Vagina (tissue), 2 donors: Measurements from ENCODE around the gene LRCH1. TPM values are rescaled to one million over a fixed set of nuclear protein-coding genes. Genes with fewer than 3 reads are reported as not detected.
A peak's percentile ranks its signal among the peaks of the same experiment; 100 is the strongest.

Experiments
- DNase-seq, 2 donors: peaks; one replicate each; pipeline ENCODE4 v3.0.0-alpha.2; 2017; ENCODE audit errors: extremely low spot score in 2 of 2
- H3K27ac ChIP-seq: fragments of 200-600 bp; sonication (generic); one replicate; pipeline ENCODE4 v1.5.1; 2019
- H3K27me3 ChIP-seq: fragments of 200-600 bp; sonication (generic); one replicate; pipeline ENCODE4 v1.5.1; 2019
- H3K36me3 ChIP-seq, 2 donors: fragments of 200-600 bp; sonication (generic); one replicate each; pipeline ENCODE4 v1.5.1; 2017 to 2019
- H3K4me1 ChIP-seq: fragments of 200-600 bp; sonication (generic); one replicate; pipeline ENCODE4 v1.5.1; 2019
- H3K4me3 ChIP-seq, 2 donors: fragments of 200-600 bp; sonication (generic); 1 replicate in 1 of 2; 2 replicates in 1 of 2; pipeline ENCODE4 v1.5.1; 2016 to 2019
- H3K9me3 ChIP-seq: fragments of 200-600 bp; sonication (generic); one replicate; pipeline ENCODE4 v1.5.1; 2019
- POLR2A ChIP-seq, 2 donors: fragments of 450-650 bp; IDR thresholded peaks; one replicate each; pipeline ENCODE4 v1.6.1; 2017; ENCODE audit warnings: antibody characterized with exemption in 2 of 2, mild to moderate bottlenecking in 2 of 2, moderate library complexity in 2 of 2
- POLR2AphosphoS5 ChIP-seq, 2 donors: sonication (generic); formaldehyde crosslinking; IDR thresholded peaks; one replicate each; pipeline ENCODE4 v1.9.0; 2017; ENCODE audit warnings: antibody characterized with exemption in 2 of 2, mild to moderate bottlenecking in 2 of 2, low read depth in 1 of 2; ENCODE audit not compliant: insufficient read depth in 1 of 2
- intact Hi-C: fragments of 100-400 bp; cut with DNase I; formaldehyde crosslinking; loops from one replicate; pipeline ENCODE4 v1.15.1; 2023
- total RNA-seq: library from RNA; depleted of rRNA; stranded (reverse); fragments of >200 nt; gene quantifications from one replicate; pipeline ENCODE4 v1.2.3, GENCODE V29; 2016
- TF ChIP-seq, protein P1 (sequence below), 3 experiments: fragments of 450-650 bp in 2 of 3; fragments of 200-600 bp in 1 of 3; sonication (generic) in 1 of 3; IDR thresholded peaks; one replicate each; pipeline ENCODE4 v1.5.1; 2017 to 2019; ENCODE audit warnings: antibody characterized with exemption in 3 of 3, mild to moderate bottlenecking in 2 of 3, moderate library complexity in 2 of 3

The LRCH1 gene
- total RNA-seq, 1 donor from 2014 or later, result 21.4 TPM

DNA sequence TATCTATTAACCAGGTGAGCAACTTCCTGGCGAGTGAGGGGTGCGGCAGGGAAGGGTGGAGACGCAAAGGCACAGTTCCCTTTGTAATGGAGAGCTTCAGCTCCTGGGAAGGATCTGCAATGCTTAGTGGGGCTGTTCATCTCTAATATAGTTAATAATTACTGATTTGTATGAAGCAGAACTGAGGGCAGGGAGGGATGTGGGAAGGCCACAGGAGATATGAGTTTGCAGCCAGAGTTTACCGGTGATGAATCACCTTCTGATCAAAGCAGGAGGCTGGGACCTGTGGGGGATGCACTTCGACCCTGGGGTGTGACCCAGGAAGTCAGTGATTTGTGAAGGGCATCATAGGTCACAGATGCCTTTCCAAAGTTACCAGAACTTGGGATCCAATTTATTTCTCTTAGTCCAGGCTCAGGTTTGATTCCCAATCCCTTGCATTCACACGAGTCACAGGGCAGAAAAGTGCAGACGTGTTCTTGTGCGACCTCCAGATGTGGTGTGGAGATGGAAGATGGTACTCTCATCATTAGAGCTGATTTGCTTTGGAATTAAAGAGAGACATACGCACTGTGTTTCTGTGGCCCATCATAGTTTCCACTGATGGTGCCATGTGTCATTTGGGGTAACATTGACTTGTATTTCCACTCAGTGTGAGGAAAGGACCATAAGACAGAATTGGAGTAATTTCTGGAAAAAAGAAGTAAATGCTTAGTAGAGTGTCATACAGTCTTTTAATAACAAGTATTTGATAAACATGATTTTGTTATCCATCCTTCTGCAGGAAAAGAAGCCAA lies 55.0 kb downstream of the LRCH1 start:
- intact Hi-C loops, result no loop called here
- no peaks in the 10 kb centered on the region for H3K36me3 ChIP-seq
- no peaks in the 10 kb centered on the region for H3K9me3 ChIP-seq
- DNase-seq, result no peak
- H3K4me1 ChIP-seq, result peaks cover 60% of the 10 kb centered on the region
- H3K27ac ChIP-seq, result peak overlapping the region; percentile 59
- TF ChIP-seq, protein P1, sequence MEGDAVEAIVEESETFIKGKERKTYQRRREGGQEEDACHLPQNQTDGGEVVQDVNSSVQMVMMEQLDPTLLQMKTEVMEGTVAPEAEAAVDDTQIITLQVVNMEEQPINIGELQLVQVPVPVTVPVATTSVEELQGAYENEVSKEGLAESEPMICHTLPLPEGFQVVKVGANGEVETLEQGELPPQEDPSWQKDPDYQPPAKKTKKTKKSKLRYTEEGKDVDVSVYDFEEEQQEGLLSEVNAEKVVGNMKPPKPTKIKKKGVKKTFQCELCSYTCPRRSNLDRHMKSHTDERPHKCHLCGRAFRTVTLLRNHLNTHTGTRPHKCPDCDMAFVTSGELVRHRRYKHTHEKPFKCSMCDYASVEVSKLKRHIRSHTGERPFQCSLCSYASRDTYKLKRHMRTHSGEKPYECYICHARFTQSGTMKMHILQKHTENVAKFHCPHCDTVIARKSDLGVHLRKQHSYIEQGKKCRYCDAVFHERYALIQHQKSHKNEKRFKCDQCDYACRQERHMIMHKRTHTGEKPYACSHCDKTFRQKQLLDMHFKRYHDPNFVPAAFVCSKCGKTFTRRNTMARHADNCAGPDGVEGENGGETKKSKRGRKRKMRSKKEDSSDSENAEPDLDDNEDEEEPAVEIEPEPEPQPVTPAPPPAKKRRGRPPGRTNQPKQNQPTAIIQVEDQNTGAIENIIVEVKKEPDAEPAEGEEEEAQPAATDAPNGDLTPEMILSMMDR (IDR thresholded peaks at IDR 0.05), result no peak
- H3K27me3 ChIP-seq, result no peaks in the 10 kb centered on the region
- no peak overlapping the region for H3K4me3 ChIP-seq

DNA sequence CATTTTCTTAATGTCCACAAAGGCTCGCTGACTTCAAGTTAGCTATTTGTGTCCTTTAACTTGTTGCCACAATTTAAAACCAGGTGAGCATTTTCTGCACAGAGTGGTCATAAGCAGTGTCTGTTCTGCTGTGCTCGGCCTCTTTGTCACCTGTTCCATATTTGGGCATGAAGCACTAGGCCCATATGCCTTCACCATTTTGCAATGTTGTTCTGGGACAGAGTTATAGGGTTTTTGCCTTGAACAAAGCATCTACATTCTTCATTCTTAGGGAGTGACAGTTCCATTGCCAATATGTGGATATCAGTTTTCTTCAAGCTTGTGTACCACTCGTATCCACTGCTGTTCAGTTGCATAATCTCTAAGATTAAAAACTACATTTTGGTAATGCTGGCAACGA lies 56.1 kb downstream of the LRCH1 start:
- Histone ChIP-seq H3K27me3 (no peaks in the 10 kb centered on the region), H3K4me1 (peaks cover 49% of the 10 kb centered on the region), H3K27ac (no peak overlapping the region), H3K36me3 (no peaks in the 10 kb centered on the region), H3K4me3 (no peak overlapping the region), H3K9me3 (no peaks in the 10 kb centered on the region)
- DNase-seq, result no peak
- TF ChIP-seq POLR2A (IDR thresholded peaks at IDR 0.05) (no peak), POLR2AphosphoS5 (IDR thresholded peaks at IDR 0.05; ENCODE audit: insufficient read depth in 1 of 2, low read depth in 1 of 2) (no peak)
- TF ChIP-seq, protein P1 (IDR thresholded peaks at IDR 0.05), result no peak
- intact Hi-C loops, result no loop called here

DNA sequence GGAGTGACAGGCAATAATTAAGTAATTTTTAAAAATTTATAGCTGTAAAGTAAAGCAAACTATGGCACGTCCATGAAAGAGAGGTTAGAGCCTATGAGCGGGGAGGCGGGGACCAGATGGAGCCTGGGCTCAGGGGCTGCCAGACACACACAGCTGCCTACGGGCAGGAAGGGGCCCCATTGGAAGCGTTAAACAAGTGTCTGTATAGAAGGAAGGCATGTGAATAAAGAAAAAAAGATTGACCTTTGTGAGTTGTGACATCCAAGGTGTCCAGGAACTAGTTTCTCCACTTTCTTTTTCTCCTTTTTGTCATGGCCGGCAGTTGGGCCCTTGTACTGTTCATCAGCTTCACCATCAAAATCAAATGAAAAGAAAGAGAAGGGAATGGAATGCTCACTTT lies 56.8 kb downstream of the LRCH1 start:
- DNase-seq, result no peak
- Histone ChIP-seq H3K4me1 (peaks cover 42% of the 10 kb centered on the region), H3K27ac (no peak overlapping the region), H3K36me3 (no peaks in the 10 kb centered on the region), H3K9me3 (no peaks in the 10 kb centered on the region), H3K27me3 (no peaks in the 10 kb centered on the region), H3K4me3 (no peak overlapping the region)
- TF ChIP-seq POLR2A (IDR thresholded peaks at IDR 0.05) (no peak), POLR2AphosphoS5 (IDR thresholded peaks at IDR 0.05; ENCODE audit: insufficient read depth in 1 of 2, low read depth in 1 of 2) (no peak)
- TF ChIP-seq, protein P1 (IDR thresholded peaks at IDR 0.05), result no peak
- intact Hi-C loops, result no loop called here

DNA sequence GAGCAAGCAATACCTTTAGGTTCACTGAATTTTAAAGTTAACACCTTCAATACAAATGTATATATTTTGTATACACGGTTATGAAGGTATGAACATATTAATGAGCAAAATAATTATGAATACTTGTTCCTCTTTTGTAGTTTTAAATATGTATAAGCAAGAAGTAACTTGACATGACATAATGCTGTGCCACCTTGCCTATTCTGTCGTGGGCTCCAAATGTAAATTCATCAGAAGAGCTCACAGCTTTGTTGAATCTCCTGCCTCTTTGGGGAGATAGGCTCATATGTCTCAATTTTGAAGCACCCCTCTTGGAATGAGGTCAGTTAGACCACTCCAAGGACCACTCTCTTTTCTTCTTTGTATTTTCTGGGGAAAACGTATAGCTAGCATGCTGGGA lies 59.3 kb downstream of the LRCH1 start:
- intact Hi-C loops, result no loop called here
- DNase-seq, result no peak
- TF ChIP-seq POLR2A (IDR thresholded peaks at IDR 0.05) (no peak), POLR2AphosphoS5 (IDR thresholded peaks at IDR 0.05; ENCODE audit: insufficient read depth in 1 of 2, low read depth in 1 of 2) (no peak)
- TF ChIP-seq, protein P1 (IDR thresholded peaks at IDR 0.05), result no peak
- no peak overlapping the region for H3K27ac ChIP-seq
- H3K4me3 ChIP-seq, result no peak overlapping the region
- peaks cover 41% of the 10 kb centered on the region for H3K4me1 ChIP-seq
- no peaks in the 10 kb centered on the region for H3K36me3 ChIP-seq
- H3K9me3 ChIP-seq, result no peaks in the 10 kb centered on the region
- H3K27me3 ChIP-seq, result no peaks in the 10 kb centered on the region

DNA sequence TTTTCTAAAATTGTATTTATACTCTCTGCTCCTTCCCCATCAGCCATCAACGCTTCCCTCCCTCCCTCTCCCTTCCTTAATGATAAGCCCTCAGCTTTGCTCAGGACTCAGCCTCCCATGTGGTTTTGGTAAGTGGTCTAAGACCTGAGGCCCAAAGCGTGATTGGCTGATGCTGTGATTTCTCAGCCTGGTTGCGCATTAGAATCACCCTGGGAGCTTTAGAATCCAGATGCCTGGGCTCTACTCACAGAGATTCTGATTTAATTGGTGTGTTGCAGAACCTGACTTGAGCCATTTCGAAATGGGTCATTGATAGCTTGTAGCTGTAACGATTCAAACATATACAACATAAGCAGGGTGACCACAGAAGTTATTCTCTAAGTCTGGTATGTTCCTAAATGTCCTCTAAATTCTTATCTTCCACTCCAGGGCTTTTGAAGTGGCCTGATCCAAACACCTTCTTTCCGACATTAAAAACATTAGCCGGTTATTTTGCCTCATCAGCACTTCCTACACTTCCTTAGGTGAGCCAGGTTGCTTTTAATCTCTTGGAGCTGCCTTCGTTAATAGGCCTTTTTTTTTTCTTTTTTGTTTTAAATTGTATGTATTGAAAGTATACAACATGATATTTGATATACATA lies 60.6 kb downstream of the LRCH1 start:
- intact Hi-C loops, result no loop called here
- no peak for DNase-seq

More for the DNA sequence above, 60.6 kb downstream of the LRCH1 start:
- no peaks in the 10 kb centered on the region for H3K27me3 ChIP-seq
- no peak overlapping the region for H3K4me3 ChIP-seq
- TF ChIP-seq POLR2A (IDR thresholded peaks at IDR 0.05) (no peak), POLR2AphosphoS5 (IDR thresholded peaks at IDR 0.05; ENCODE audit: insufficient read depth in 1 of 2, low read depth in 1 of 2) (no peak)
- TF ChIP-seq, protein P1 (IDR thresholded peaks at IDR 0.05), result no peak
- no peaks in the 10 kb centered on the region for H3K36me3 ChIP-seq
- H3K4me1 ChIP-seq, result peaks cover 46% of the 10 kb centered on the region
- no peak overlapping the region for H3K27ac ChIP-seq
- H3K9me3 ChIP-seq, result no peaks in the 10 kb centered on the region
